HG03066 (cell line): Measurements from ENCODE around the gene ATG9A.

Experiments used
- ATAC-seq: cut with Tn5 transposase; IDR thresholded peaks from one replicate; pipeline ENCODE4 v1.9.1; 2021; ENCODE audit warnings: low read depth; ENCODE audit not compliant: unreplicated experiment

ATG9A gene

GRCh38 chr2:219178377-219179175 lies 50.9 kb downstream of the ATG9A start:
- peak; percentile 18 for ATAC-seq

- peak; percentile 38 for ATAC-seq
Measured at GRCh38 chr2:219177552-219178376, 51.7 kb downstream of the ATG9A start, which contains the start of gene RETREG2. Gene RETREG2 (plus strand): TSS chr2:219178275. CDS start chr2:219178353, 78 bp downstream.

- peak; percentile 61 for ATAC-seq
Measured at GRCh38 chr2:219176818-219177551, 52.5 kb downstream of the ATG9A start, which contains the start of gene CNPPD1. Gene CNPPD1 (minus strand): TSS chr2:219176925. CDS start chr2:219176828, 97 bp downstream.

- peak; percentile 36 for ATAC-seq
Measured at GRCh38 chr2:219175928-219176817, 53.3 kb downstream of the ATG9A start.

- ATAC-seq = no peak
Measured at GRCh38 chr2:219175486-219175885, 54.0 kb downstream of the ATG9A start.

- no peak for ATAC-seq
Measured at GRCh38 chr2:219174801-219175200, 54.6 kb downstream of the ATG9A start.

- no peak for ATAC-seq
Measured at GRCh38 chr2:219174146-219174545, 55.3 kb downstream of the ATG9A start.

GRCh38 chr2:219173176-219173575 lies 56.3 kb downstream of the ATG9A start:
- ATAC-seq = no peak

- ATAC-seq = no peak
Measured at GRCh38 chr2:219172231-219173154, 56.9 kb downstream of the ATG9A start.

GRCh38 chr2:219171231-219171651 lies 58.2 kb downstream of the ATG9A start:
- no peak for ATAC-seq

GRCh38 chr2:219169930-219170654 lies 59.3 kb downstream of the ATG9A start, which contains the start of gene SLC23A3:
Gene SLC23A3 (minus strand): TSS chr2:219170029. CDS start chr2:219169984, 45 bp downstream.
- ATAC-seq = no peak
